RWPE2 (cell line): ENCODE data around the gene PLOD2.

Experiments used
- ATAC-seq: fragments of 200-7000 bp; cut with Tn5 transposase; 3 replicates; pipeline ENCODE4 v1.9.1; 2021; ENCODE audit warnings: low read depth
- DNase-seq: peaks from one replicate; pipeline ENCODE4 v3.0.0-alpha.2; 2020; ENCODE audit warnings: low spot score
- H3K27ac ChIP-seq: fragments of 450-650 bp; 2 replicates; pipeline ENCODE4 v1.5.1; 2017; ENCODE audit warnings: mild to moderate bottlenecking; ENCODE audit not compliant: poor library complexity, severe bottlenecking
- H3K27me3 ChIP-seq: fragments of 250-450 bp; sonication (Bioruptor Pico); 2 replicates; pipeline ENCODE4 v1.5.1; 2021; ENCODE audit warnings: mild to moderate bottlenecking, moderate library complexity; ENCODE audit not compliant: insufficient read depth, poor library complexity, severe bottlenecking
- H3K36me3 ChIP-seq: fragments of 250-450 bp; sonication (Bioruptor Pico); 2 replicates; pipeline ENCODE4 v1.5.1; 2020; ENCODE audit warnings: low read depth, mild to moderate bottlenecking, moderate library complexity
- H3K4me1 ChIP-seq: fragments of 250-450 bp; sonication (Bioruptor Pico); 2 replicates; pipeline ENCODE4 v1.5.1; 2021; ENCODE audit warnings: mild to moderate bottlenecking, moderate library complexity; ENCODE audit not compliant: insufficient read depth, poor library complexity, severe bottlenecking
- H3K4me3 ChIP-seq: fragments of 250-450 bp; sonication (Bioruptor Pico); 2 replicates; pipeline ENCODE4 v1.5.1; 2021; ENCODE audit warnings: mild to moderate bottlenecking, moderate library complexity; ENCODE audit not compliant: severe bottlenecking
- H3K9me3 ChIP-seq: fragments of 250-450 bp; sonication (Bioruptor Pico); 2 replicates; pipeline ENCODE4 v1.5.1; 2021; ENCODE audit warnings: mild to moderate bottlenecking, moderate library complexity; ENCODE audit not compliant: severe bottlenecking
- CTCF ChIP-seq: fragments of 450-650 bp; IDR thresholded peaks from one replicate; pipeline ENCODE4 v1.5.1; 2017; ENCODE audit warnings: mild to moderate bottlenecking, moderate library complexity; ENCODE audit not compliant: poor library complexity, severe bottlenecking

Gene PLOD2

GRCh38 chr3:146163584-146163983 is 2.6 kb upstream of the PLOD2 start:
- H3K4me3 ChIP-seq = no peak overlapping the region
- DNase-seq (no peak), ATAC-seq (peak; percentile 47)
- H3K27me3 ChIP-seq = no peaks in the 10 kb centered on the region
- peak overlapping the region; percentile 97 for H3K27ac ChIP-seq
- H3K36me3 ChIP-seq = 0 out of 2 replicates have a peak, but pooled peaks cover 10% of the 10 kb centered on the region
- peaks cover 55% of the 10 kb centered on the region for H3K4me1 ChIP-seq
- peak; percentile 23 for TF ChIP-seq CTCF
- H3K9me3 ChIP-seq = no peaks in the 10 kb centered on the region

- Histone ChIP-seq H3K36me3 (0 out of 2 replicates have a peak, but pooled peaks cover 9% of the 10 kb centered on the region), H3K27ac (peak overlapping the region; percentile 97), H3K27me3 (no peaks in the 10 kb centered on the region), H3K9me3 (no peaks in the 10 kb centered on the region), H3K4me1 (peaks cover 61% of the 10 kb centered on the region), H3K4me3 (no peak overlapping the region)
- DNase-seq = no peak
- no peak for TF ChIP-seq CTCF
- no peak for ATAC-seq
These were observed 1.6 kb upstream of the PLOD2 start for GRCh38 chr3:146162561-146162960.

GRCh38 chr3:146161663-146162002 is 649 bp upstream of the PLOD2 start:
- Histone ChIP-seq H3K27ac (peak overlapping the region; percentile 97), H3K4me1 (peaks cover 62% of the 10 kb centered on the region), H3K4me3 (peak overlapping the region; percentile 65)

GRCh38 chr3:146160321-146160963 is 542 bp downstream of the PLOD2 start:
- H3K9me3 ChIP-seq = no peaks in the 10 kb centered on the region
- H3K27me3 ChIP-seq = no peaks in the 10 kb centered on the region
- H3K27ac ChIP-seq = peak overlapping the region; percentile 97
- H3K36me3 ChIP-seq = peaks cover 11% of the 10 kb centered on the region; the same call in 1 of the 2 replicates
- DNase-seq (no peak), ATAC-seq (peak; percentile 45)
- H3K4me3 ChIP-seq = peak overlapping the region; percentile 65
- TF ChIP-seq CTCF = peak; percentile 38
- peaks cover 62% of the 10 kb centered on the region for H3K4me1 ChIP-seq

More at GRCh38 chr3:146161663-146162002, 649 bp upstream of the PLOD2 start:
- DNase-seq (no peak), ATAC-seq (no peak)
- no peaks in the 10 kb centered on the region for H3K27me3 ChIP-seq
- H3K9me3 ChIP-seq = no peaks in the 10 kb centered on the region
- no peak for TF ChIP-seq CTCF
- peaks cover 8% of the 10 kb centered on the region; the same call in 1 of the 2 replicates for H3K36me3 ChIP-seq

- ATAC-seq (no peak), DNase-seq (no peak)
- TF ChIP-seq CTCF = peak; percentile 70
- H3K4me3 ChIP-seq = peak overlapping the region; percentile 65
- no peaks in the 10 kb centered on the region for H3K9me3 ChIP-seq
- peaks cover 59% of the 10 kb centered on the region for H3K4me1 ChIP-seq
- H3K27me3 ChIP-seq = no peaks in the 10 kb centered on the region
- peaks cover 16% of the 10 kb centered on the region for H3K36me3 ChIP-seq
- peak overlapping the region; percentile 97 for H3K27ac ChIP-seq
These were observed 1.2 kb downstream of the PLOD2 start for GRCh38 chr3:146159616-146160320.
